HEK293 (cell line): ENCODE results near the gene ITGA7.

ENCODE experiments used
- CTCF ChIA-PET: fragments of 350-600 bp; formaldehyde crosslinking; extraction: SDS; loops from one replicate; lab custom pipeline; 2021; ENCODE audit warnings: antibody characterized with exemption; lab: Yijun Ruan, JAX
- POLR2A ChIA-PET: fragments of 300-600 bp; formaldehyde crosslinking; extraction: SDS; loops from one replicate; lab custom pipeline; 2020; ENCODE audit warnings: antibody characterized with exemption, inconsistent platforms; lab: Yijun Ruan, JAX
- H3K27ac ChIP-seq: fragments of 200-500 bp; sonication (Bioruptor generic); 2 replicates; pipeline ENCODE4 v1.5.1; 2014; ENCODE audit warnings: low read depth, low read length, control low read depth, inconsistent platforms; ENCODE audit errors: extremely low read depth
- H3K36me3 ChIP-seq, 2 experiments: fragments of 200-500 bp in 1 of 2; sonication (Bioruptor generic) in 1 of 2; 1 replicate in 1 of 2; 2 replicates in 1 of 2; pipeline ENCODE4 v1.5.1; 2014 to 2017; ENCODE audit warnings: inconsistent platforms in 2 of 2, low read length in 2 of 2; ENCODE audit not compliant: control insufficient read depth in 2 of 2, insufficient read depth in 1 of 2
- H3K4me1 ChIP-seq: fragments of 200-500 bp; sonication (Bioruptor generic); 2 replicates; pipeline ENCODE4 v1.5.1; 2014; ENCODE audit warnings: mild to moderate bottlenecking, low read length, inconsistent platforms; ENCODE audit not compliant: control insufficient read depth, insufficient read depth
- H3K4me3 ChIP-seq: 2 replicates; pipeline ENCODE4 v1.5.1; 2011; ENCODE audit warnings: low read depth, mild to moderate bottlenecking, control low read depth, low read length, moderate library complexity
- H3K9me3 ChIP-seq: fragments of 200-500 bp; sonication (Bioruptor generic); 2 replicates; pipeline ENCODE4 v1.5.1; 2014; ENCODE audit warnings: low read depth, low read length, inconsistent platforms; ENCODE audit not compliant: control insufficient read depth, insufficient read depth
- EGR2 ChIP-seq: fragments of 450-650 bp; formaldehyde crosslinking; IDR thresholded peaks from 2 replicates; pipeline ENCODE4 v1.5.1; 2016; ENCODE audit warnings: low read depth, missing biosample characterization, missing genetic modification characterization
- SCRT2 ChIP-seq: fragments of 450-650 bp; formaldehyde crosslinking; IDR thresholded peaks from 2 replicates; pipeline ENCODE4 v1.5.1; 2016; ENCODE audit warnings: missing biosample characterization, missing genetic modification characterization
- ZBTB17 ChIP-seq: fragments of 450-650 bp; formaldehyde crosslinking; IDR thresholded peaks from 2 replicates; pipeline ENCODE4 v1.5.1; 2016; ENCODE audit warnings: missing biosample characterization, missing genetic modification characterization
- ZFHX2 ChIP-seq: fragments of 450-650 bp; formaldehyde crosslinking; conservative IDR thresholded peaks from 2 replicates; pipeline ENCODE4 v1.5.1; 2016; ENCODE audit warnings: missing biosample characterization, missing genetic modification characterization
- ZNF121 ChIP-seq: fragments of 450-650 bp; formaldehyde crosslinking; IDR thresholded peaks from 2 replicates; pipeline ENCODE4 v1.5.1; 2016; ENCODE audit warnings: missing biosample characterization, missing genetic modification characterization
- ZNF155 ChIP-seq: fragments of 450-650 bp; formaldehyde crosslinking; IDR thresholded peaks from 2 replicates; pipeline ENCODE4 v1.5.1; 2016; ENCODE audit warnings: missing biosample characterization, missing genetic modification characterization
- ZNF16 ChIP-seq: fragments of 450-650 bp; formaldehyde crosslinking; IDR thresholded peaks from 2 replicates; pipeline ENCODE4 v1.5.1; 2016; ENCODE audit warnings: low read depth, missing biosample characterization, missing genetic modification characterization
- ZNF302 ChIP-seq: fragments of 450-650 bp; formaldehyde crosslinking; IDR thresholded peaks from 2 replicates; pipeline ENCODE4 v1.5.1; 2016; ENCODE audit warnings: missing biosample characterization, missing genetic modification characterization, low read depth
- ZNF837 ChIP-seq: fragments of 450-650 bp; formaldehyde crosslinking; IDR thresholded peaks from 2 replicates; pipeline ENCODE4 v1.5.1; 2016; ENCODE audit warnings: missing biosample characterization, missing genetic modification characterization
- TF ChIP-seq, protein P1 (sequence below): fragments of 450-650 bp; formaldehyde crosslinking; IDR thresholded peaks from 2 replicates; pipeline ENCODE4 v1.5.1; 2016; ENCODE audit warnings: missing biosample characterization, missing genetic modification characterization
- TF ChIP-seq, protein P2 (sequence below): fragments of 450-650 bp; formaldehyde crosslinking; IDR thresholded peaks from 2 replicates; pipeline ENCODE4; 2016; ENCODE audit warnings: missing biosample characterization, missing genetic modification characterization
- TF ChIP-seq, protein P3 (sequence below): fragments of 450-650 bp; formaldehyde crosslinking; IDR thresholded peaks from 2 replicates; pipeline ENCODE4 v1.5.1; 2016; ENCODE audit warnings: missing biosample characterization, missing genetic modification characterization

Gene ITGA7

DNA sequence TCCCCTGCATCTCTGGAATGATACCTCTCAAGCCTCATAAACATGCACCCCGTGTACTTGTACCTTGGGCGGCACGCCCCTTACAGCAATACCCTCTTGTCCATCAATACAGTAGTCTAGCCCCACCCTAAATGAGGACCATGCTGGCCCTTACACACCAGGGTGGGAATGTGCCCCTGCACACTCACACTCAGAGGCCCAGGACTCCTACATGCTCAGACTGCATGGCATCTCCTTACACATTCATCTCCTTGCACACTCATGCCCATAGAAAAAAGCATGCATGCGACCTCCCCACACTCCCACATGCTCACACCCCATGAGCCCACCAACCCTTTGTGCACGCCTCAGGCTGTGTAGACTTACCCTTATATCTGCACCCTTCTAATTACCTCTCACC, 22.0 kb downstream of the ITGA7 start:
- no peaks in the 10 kb centered on the region for H3K9me3 ChIP-seq
- TF ChIP-seq, protein P1, sequence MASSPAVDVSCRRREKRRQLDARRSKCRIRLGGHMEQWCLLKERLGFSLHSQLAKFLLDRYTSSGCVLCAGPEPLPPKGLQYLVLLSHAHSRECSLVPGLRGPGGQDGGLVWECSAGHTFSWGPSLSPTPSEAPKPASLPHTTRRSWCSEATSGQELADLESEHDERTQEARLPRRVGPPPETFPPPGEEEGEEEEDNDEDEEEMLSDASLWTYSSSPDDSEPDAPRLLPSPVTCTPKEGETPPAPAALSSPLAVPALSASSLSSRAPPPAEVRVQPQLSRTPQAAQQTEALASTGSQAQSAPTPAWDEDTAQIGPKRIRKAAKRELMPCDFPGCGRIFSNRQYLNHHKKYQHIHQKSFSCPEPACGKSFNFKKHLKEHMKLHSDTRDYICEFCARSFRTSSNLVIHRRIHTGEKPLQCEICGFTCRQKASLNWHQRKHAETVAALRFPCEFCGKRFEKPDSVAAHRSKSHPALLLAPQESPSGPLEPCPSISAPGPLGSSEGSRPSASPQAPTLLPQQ (tag by site-specific recombination), result no peak
- no peak for TF ChIP-seq ZBTB17 (tag by site-specific recombination)
- TF ChIP-seq ZNF16 (tag by site-specific recombination), result no peak
- CTCF ChIA-PET, result no interaction called here
- peaks cover 0 to 3% of the 10 kb centered on the region in 2 experiments; a peak in 1 of 3 replicates for H3K36me3 ChIP-seq
- H3K4me1 ChIP-seq, result no peaks in the 10 kb centered on the region
- POLR2A ChIA-PET, result no interaction called here
- no peak overlapping the region for H3K4me3 ChIP-seq
- no peak overlapping the region for H3K27ac ChIP-seq

DNA sequence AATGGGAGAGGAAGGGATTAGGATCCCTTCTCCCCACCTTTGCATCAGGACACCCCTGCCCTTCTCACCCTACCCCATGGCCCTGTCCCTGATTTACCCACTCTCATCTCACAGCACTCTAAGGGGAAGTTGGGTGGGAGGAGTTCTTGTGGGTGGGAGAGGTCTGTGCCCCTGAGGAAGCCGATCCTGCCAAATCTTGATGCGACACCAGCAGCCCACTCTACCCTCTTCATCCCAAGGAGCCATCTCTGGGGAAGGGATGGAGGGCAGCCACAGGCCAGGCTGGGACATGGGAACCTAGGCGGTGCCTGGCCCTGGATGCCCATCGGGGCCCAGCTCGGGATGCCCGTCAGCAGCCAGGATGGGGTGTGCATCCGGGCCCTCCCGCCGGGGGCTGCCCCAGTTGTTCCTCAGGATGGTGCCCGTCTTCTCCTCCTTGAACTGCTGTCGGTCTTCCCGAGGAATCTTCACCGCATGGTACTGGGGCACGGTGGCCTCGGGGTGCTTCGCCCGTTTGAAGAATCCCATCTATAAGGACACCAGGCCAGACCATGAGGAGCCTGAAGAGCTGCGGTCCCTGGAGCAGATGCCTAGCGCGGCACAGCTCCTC, 22.8 kb downstream of the ITGA7 start:
- POLR2A ChIA-PET, result no interaction called here
- CTCF ChIA-PET, result no interaction called here
- H3K4me3 ChIP-seq, result no peak overlapping the region
- H3K4me1 ChIP-seq, result no peaks in the 10 kb centered on the region
- TF ChIP-seq, protein P2, sequence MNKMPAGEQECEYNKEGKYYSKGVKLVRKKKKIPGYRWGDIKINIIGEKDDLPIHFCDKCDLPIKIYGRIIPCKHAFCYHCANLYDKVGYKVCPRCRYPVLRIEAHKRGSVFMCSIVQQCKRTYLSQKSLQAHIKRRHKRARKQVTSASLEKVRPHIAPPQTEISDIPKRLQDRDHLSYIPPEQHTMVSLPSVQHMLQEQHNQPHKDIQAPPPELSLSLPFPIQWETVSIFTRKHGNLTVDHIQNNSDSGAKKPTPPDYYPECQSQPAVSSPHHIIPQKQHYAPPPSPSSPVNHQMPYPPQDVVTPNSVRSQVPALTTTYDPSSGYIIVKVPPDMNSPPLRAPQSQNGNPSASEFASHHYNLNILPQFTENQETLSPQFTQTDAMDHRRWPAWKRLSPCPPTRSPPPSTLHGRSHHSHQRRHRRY, result no peak
- TF ChIP-seq EGR2 (peak; percentile 31; the same call in 1 of the 2 replicates), ZFHX2 (tag by site-specific recombination) (0 out of 2 replicates have a peak, but pooled peaks have one; percentile 10)
- no peaks in the 10 kb centered on the region for H3K9me3 ChIP-seq
- peaks cover 0 to 3% of the 10 kb centered on the region in 2 experiments; a peak in 1 of 3 replicates for H3K36me3 ChIP-seq
- H3K27ac ChIP-seq, result no peak overlapping the region

DNA sequence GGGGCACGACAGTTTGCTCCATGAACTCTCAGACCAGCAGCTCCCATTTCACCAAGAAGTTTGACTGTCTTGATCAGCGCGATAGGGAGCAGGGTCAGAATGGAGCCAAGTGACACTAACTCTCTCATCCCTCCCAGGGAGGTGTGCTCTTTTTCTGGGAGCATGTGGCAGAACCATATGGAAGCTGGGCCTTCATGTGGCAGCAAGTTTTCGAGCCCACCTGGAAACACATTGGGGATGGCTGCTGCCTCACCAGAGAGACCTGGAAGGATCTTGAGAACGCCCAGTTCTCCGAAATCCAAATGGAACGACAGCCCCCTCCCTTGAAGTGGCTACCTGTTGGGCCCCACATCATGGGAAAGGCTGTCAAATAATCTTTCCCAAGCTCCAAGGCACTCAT, 24.0 kb downstream of the ITGA7 start:
- Histone ChIP-seq H3K36me3 (peaks cover 0 to 3% of the 10 kb centered on the region in 2 experiments; a peak in 1 of 3 replicates), H3K9me3 (no peaks in the 10 kb centered on the region), H3K4me3 (no peak overlapping the region), H3K4me1 (no peaks in the 10 kb centered on the region), H3K27ac (no peak overlapping the region)
- TF ChIP-seq ZNF302 (no peak), SCRT2 (tag by site-specific recombination) (0 out of 2 replicates have a peak, but pooled peaks have one; percentile 26)
- ChIA-PET CTCF (interaction anchor here (0.6 to 1.8 kb wide), 5 partner anchors 10 to 28 kb away, joined by 3 to 7 read pairs (median 3); no protein-coding TSS in a partner anchor), POLR2A (no interaction called here)

DNA sequence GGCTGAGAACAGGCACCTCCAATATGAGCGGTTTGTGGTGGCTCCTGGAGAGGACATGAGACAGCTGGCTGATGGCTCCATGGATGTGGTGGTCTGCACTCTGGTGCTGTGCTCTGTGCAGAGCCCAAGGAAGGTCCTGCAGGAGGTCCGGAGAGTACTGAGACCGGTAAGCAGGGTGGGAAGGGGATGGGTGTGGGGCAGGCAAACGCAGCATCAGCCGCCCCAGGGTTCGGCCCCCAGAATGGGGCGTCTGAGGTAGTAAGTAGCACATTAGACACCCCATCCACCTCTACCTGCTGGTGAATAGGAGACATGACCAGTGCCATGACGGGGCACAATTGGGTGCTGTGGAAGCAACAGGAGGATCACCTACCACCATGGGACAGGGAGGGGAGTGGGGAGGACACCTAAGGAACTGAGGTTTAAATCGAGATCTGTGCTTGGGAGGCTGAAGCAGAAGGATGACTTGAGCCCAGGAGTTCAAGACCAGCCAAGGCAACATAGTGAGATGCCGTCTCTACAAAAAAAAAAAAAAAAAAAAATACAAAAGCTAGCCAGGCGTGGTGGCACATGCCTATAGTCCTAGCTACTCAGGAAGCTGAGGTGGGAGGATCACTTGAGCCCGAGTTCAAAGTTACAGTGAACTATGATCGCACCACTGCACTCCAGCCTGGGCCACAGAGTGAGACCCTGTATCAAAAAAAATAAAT, 25.5 kb downstream of the ITGA7 start:
- peak; percentile 61 for TF ChIP-seq SCRT2 (tag by site-specific recombination)
- no peak for TF ChIP-seq ZNF155 (tag by site-specific recombination)
- TF ChIP-seq, protein P3, sequence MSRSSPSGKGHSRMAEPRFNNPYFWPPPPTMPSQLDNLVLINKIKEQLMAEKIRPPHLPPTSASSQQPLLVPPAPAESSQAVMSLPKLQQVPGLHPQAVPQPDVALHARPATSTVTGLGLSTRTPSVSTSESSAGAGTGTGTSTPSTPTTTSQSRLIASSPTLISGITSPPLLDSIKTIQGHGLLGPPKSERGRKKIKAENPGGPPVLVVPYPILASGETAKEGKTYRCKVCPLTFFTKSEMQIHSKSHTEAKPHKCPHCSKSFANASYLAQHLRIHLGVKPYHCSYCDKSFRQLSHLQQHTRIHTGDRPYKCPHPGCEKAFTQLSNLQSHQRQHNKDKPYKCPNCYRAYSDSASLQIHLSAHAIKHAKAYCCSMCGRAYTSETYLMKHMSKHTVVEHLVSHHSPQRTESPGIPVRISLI, result peak; percentile 52; the same call in 1 of the 2 replicates
- TF ChIP-seq ZNF837 (tag by site-specific recombination), result no peak
- 0 out of 2 replicates have a peak, but pooled peaks have one; percentile 27 for TF ChIP-seq ZNF121 (tag by site-specific recombination)
- H3K4me3 ChIP-seq, result peak overlapping the region; percentile 25
- no peak overlapping the region for H3K27ac ChIP-seq
- ChIA-PET CTCF (interaction anchor here (0.6 to 1.7 kb wide), 21 partner anchors 8 to 501 kb away, joined by 3 to 17 read pairs (median 4); partner anchors contain the start of genes BLOC1S1 and RDH5), POLR2A (interaction anchor here (0.7 to 2.1 kb wide), 6 partner anchors 19 to 147 kb away, joined by 3 to 12 read pairs (median 3); partner anchors contain the start of genes BLOC1S1, DNAJC14 and ITGA7)
- H3K9me3 ChIP-seq, result no peaks in the 10 kb centered on the region
- no peaks in the 10 kb centered on the region for H3K4me1 ChIP-seq
- peaks cover 0 to 3% of the 10 kb centered on the region in 2 experiments; a peak in 1 of 3 replicates for H3K36me3 ChIP-seq
